Measurements from ENCODE around the gene KCNJ18. TPM values are rescaled to one million over a fixed set of nuclear protein-coding genes. Genes with fewer than 3 reads are reported as not detected.
A peak's percentile ranks its signal among the peaks of the same experiment; 100 is the strongest.
"Not testable (repeated sequence)": the region's sequence is repeated elsewhere in the genome, so short reads cannot be mapped to it uniquely, and the experiment has no call there.

KCNJ18 gene
- total RNA-seq, 1 donor from 2014 or later = not detected

DNA sequence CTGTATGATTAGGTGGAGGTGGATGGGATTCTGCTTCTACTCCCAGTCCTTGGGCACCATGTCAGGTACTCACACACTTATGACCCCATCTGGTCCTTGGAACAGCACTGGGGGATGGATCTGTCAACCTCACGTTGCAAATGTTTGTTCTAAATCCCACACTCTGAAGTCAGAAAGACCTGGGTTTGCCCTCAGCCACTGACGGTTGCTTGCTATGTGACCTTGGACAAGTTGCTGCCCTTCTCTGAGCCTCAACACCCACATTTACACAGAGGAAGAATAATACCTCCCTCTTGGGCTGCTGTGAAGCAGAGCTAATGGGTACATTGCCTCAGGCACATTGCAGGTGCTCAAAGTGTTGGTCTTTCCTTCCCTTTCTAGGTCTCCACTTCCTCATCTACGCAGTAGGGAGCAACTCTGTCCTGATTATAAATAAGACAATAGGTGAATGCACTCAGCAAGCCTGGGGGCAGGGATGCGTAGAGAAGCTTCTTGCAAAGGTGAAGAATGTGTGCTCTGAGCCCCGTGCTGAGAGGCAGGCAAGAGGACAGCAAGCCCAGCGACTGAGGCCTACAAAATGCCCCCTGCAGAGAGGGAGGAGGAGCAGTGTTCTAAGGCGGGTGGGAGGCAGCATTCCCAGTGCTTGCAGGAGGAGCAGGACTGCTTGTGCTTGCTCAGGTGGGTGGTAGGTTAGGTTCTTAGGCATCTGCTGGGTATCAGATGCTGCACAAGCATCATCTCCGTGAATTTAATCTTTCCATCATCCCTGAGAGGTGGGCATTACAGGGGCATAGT lies 21.8 kb upstream of the KCNJ18 start:
- peak; percentile 67 for DNase-seq (ENCODE audit: low spot score)

GRCh38 chr17:21671437-21671836 lies 20.9 kb upstream of the KCNJ18 start:
- DNase-seq (ENCODE audit: low spot score) = peak; percentile 87

- peak; percentile 43 for DNase-seq (ENCODE audit: low spot score)
These were observed 20.5 kb upstream of the KCNJ18 start for GRCh38 chr17:21671871-21672270.

GRCh38 chr17:21673451-21674241 lies 18.7 kb upstream of the KCNJ18 start:
- DNase-seq (ENCODE audit: low spot score) = peak; percentile 90

DNA sequence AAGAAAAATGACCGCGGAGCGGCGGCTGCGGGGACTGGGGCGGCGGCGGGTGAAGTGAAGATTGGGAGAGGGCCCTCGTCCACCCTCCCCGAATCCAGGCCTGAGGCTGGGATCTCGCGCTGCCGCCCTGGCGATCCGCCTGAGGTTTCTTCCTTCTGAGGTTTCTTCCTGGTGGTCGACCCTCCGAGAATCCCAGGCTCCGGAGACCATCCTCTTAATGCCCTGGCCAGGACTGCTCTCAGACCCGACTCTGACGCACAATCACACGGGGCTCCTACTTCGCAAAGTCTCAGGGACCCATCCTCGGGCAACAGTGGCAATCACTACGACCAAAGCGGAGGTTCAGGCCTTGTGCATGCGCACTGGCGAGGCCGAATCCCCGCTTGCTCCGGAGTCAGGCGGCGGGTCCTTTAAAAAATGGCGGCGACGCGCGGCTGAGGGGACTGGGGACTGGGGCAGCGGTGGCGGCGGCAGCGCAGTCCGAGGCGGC lies 18.0 kb upstream of the KCNJ18 start:
- peak; percentile 91 for DNase-seq (ENCODE audit: low spot score)

DNA sequence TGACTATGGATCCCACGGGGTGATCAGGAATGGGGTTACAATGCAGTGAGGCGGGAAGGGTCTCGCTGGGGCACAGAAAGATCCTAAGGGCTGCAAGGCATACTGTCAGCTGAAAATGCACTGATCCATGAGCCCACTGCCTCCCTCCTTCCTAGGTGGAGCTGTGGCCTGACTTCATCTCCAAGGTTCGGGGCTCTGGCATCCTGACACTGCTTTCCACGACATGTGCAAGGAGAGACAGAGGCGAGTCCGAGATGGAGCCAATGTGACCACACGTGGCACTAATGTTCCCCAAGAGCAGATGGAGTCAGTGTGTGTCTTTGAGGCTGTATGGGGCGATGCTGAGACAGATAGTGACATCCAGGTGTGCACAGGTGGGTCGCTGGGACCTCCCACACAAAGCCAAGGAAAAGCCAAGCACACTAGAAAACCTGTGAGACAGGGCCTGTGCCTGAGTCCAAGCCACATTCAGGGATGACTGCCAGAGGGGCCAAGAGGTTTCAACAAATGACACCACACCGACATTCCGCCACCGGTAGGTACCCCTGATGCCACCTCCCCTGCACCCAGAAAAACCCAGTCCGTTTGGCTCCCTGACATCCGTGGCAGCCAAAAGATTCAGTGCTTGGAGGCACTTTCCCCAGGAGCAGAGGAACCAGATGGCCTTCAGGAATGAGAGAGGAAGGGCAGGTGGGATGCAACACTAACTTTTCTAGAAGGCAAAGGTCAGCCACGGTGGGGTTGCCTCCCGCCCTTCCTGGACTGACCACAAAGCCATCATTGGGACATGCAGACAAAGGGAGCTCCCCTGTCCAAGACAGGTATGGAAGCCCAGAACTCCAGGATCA lies 17.2 kb upstream of the KCNJ18 start:
- peak; percentile 88 for DNase-seq (ENCODE audit: low spot score)

DNA sequence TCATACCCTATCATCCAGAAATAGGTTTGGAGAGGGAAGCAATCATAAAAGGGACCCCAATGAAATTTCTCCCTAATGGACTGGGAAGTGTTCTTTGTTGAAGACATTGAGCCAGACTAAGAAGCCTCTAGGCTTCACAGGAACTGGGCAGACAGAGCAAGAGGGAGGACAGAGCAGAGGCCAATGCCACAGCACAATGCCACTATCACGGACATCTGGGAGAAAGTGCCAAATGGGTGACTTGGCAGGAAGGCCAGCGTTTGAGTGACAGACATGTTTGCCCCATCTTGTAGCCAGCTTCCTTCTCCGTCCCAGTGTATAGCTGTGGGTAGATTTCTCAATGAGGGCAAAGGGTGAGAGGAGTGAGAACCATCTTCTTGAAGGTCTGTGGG lies 16.6 kb upstream of the KCNJ18 start:
- DNase-seq (ENCODE audit: low spot score) = peak; percentile 59

- peak; percentile 90 for DNase-seq (ENCODE audit: low spot score)
These were observed 15.8 kb upstream of the KCNJ18 start for GRCh38 chr17:21676281-21677111.

GRCh38 chr17:21677126-21677910 lies 15.0 kb upstream of the KCNJ18 start:
- peak; percentile 85 for DNase-seq (ENCODE audit: low spot score)

DNA sequence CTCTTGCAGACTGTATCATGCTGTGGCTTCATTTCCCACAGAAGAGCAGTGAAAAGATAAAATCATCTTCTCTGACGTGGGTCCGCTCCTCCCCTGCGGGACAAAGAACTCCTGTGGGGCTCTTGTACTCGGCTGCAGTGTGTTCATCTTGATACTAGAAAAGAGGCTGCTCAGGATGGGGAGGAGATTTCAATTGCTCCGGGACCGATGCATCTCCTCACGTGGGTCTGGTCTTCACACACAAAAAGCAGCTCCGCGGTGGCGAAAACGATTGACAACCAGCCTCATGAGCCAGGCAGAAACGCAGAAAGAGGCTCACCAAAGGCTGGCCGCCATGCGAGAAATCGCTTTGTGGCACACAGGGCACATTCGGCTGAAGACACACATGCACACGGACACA lies 14.4 kb upstream of the KCNJ18 start:
- DNase-seq (ENCODE audit: low spot score) = peak; percentile 86

GRCh38 chr17:21678393-21679081 lies 13.8 kb upstream of the KCNJ18 start:
- peak; percentile 84 for DNase-seq (ENCODE audit: low spot score)

- DNase-seq (ENCODE audit: low spot score) = peak; percentile 90
These were observed 12.8 kb upstream of the KCNJ18 start for GRCh38 chr17:21679256-21680146.

- peak; percentile 90 for DNase-seq (ENCODE audit: low spot score)
These were observed 12.0 kb upstream of the KCNJ18 start for GRCh38 chr17:21680366-21680765.

DNA sequence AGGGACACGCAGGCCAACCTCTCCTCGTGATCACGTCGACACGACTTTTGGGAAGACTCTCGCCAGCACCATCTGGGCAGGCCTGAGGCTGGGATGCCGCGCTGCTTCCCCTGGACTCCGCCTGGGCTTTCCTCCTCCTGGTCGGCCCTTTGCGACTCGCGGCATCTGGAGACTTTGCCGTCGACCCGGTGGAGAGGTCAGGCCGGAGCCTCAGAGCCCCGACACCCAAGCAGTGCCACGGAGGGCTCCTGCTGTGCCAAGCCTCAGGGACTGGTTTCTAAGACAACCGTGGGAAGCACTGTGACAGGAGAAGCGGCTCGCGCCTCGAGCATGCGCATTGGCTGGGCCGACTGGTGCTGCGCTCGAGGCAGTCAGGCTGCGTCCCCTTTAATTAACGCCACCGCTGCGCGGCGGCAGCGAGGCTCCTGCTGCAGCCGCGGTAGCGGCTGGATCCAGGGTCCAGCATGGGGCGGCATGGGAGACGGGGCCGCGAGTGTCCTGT lies 11.4 kb upstream of the KCNJ18 start:
- peak; percentile 81 for DNase-seq (ENCODE audit: low spot score)

- peak; percentile 85 for DNase-seq (ENCODE audit: low spot score)
These were observed 10.7 kb upstream of the KCNJ18 start for GRCh38 chr17:21681576-21681975.

DNA sequence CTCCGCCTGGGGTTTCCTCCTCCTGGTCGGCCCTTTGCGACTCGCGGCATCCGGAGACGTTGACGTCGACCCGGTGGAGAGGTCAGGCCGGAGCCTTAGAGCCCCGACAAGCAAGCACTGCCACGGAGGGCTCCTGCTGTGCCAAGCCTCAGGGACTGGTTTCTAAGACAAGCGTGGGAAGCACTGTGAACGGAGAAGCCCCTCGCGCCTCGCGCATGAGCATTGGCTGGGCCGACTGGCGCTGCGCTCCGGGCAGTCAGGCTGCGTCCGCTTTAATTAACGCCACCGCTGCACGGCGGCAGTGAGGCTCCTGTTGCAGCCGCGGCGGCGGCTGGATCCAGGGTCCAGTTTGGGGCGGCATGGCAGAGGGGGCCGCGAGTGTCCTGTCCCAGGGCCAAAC lies 10.2 kb upstream of the KCNJ18 start:
- peak; percentile 20 for DNase-seq (ENCODE audit: low spot score)

- DNase-seq (ENCODE audit: low spot score) = not testable (repeated sequence)
These were observed 9.1 kb upstream of the KCNJ18 start for GRCh38 chr17:21683142-21683712.

Measured in mesenteric fat pad (tissue), 1 donor.